ENCODE data around the gene CC2D1B.

Gene CC2D1B

GRCh38 chr1:52305417-52306226 is 60.4 kb downstream of the CC2D1B start:
- no peak for DNase-seq (ENCODE audit: low read depth)
